Esophagus (tissue), 2 donors: Measurements from ENCODE around the gene IGSF9. TPM values are rescaled to one million over a fixed set of nuclear protein-coding genes. Genes with fewer than 3 reads are reported as not detected.
"Not testable (repeated sequence)": the region's sequence is repeated elsewhere in the genome, so short reads cannot be mapped to it uniquely, and the experiment has no call there.

Experiments used
- H3K27ac ChIP-seq, 2 donors: one replicate each; pipeline ENCODE4 v1.5.1; 2013; ENCODE audit warnings: low read depth in 2 of 2, mild to moderate bottlenecking in 2 of 2, inconsistent platforms in 1 of 2, low read length in 1 of 2, moderate library complexity in 1 of 2
- H3K27me3 ChIP-seq, 2 donors: one replicate each; pipeline ENCODE4 v1.6.1; 2013; ENCODE audit warnings: low read length in 2 of 2, control low read depth in 1 of 2, mild to moderate bottlenecking in 1 of 2; ENCODE audit not compliant: insufficient read depth in 2 of 2, control insufficient read depth in 1 of 2
- H3K36me3 ChIP-seq, 2 donors: one replicate each; pipeline ENCODE4 v1.6.1; 2013; ENCODE audit warnings: low read length in 1 of 2; ENCODE audit not compliant: control insufficient read depth in 2 of 2, insufficient read depth in 2 of 2
- H3K4me1 ChIP-seq, 2 donors: one replicate each; pipeline ENCODE4 v1.6.1; 2013; ENCODE audit warnings: low read length in 1 of 2; ENCODE audit not compliant: control insufficient read depth in 2 of 2, insufficient read depth in 2 of 2
- H3K4me3 ChIP-seq, 2 donors: one replicate each; pipeline ENCODE4 v1.5.1; 2013; ENCODE audit warnings: low read length in 2 of 2, mild to moderate bottlenecking in 2 of 2, low read depth in 1 of 2, moderate library complexity in 1 of 2
- H3K9me3 ChIP-seq, 2 donors: one replicate each; pipeline ENCODE4 v1.6.1; 2013; ENCODE audit warnings: mild to moderate bottlenecking in 2 of 2, low read depth in 1 of 2, low read length in 1 of 2, moderate library complexity in 1 of 2; ENCODE audit not compliant: control insufficient read depth in 2 of 2, insufficient read depth in 1 of 2
- WGBS, 2 donors: extraction: QIAGEN DNeasy Blood & Tissue Kit; methylation state at CpG; one replicate each; pipeline ENCODE4 v1.1.7; 2013; 5-methylcytosine and 5-hydroxymethylcytosine counted together
- polyA plus RNA-seq, 2 donors: library from polyadenylated mRNA; stranded (reverse); fragments of 200-250 nt; gene quantifications; one replicate each; pipeline ENCODE4 v1.2.3, GENCODE V29; 2013
- donor health status: healthy with polysubstance abuse.
- donor health status: Bipolar disorder and iron deficiency.

Gene IGSF9
- polyA plus RNA-seq, 2 donors, result 7.4 to 16.1 TPM

GRCh38 chr1:159902541-159902940, 42.9 kb downstream of the IGSF9 start:
- Histone ChIP-seq H3K27me3 (no peaks in the 10 kb centered on the region), H3K4me1 (peaks cover 0 to 9% of the 10 kb centered on the region in 2 donors), H3K27ac (no peak overlapping the region), H3K36me3 (peaks cover 0 to 3% of the 10 kb centered on the region in 2 donors), H3K9me3 (no peaks in the 10 kb centered on the region), H3K4me3 (no peak overlapping the region)
- 94 to 97% methylated on average over 3 of the region's 3 CpGs for WGBS, 2 donors

GRCh38 chr1:159900755-159901360, 44.6 kb downstream of the IGSF9 start:
- 41 to 59% methylated on average over 2 of the region's 2 CpGs for WGBS, 2 donors
- H3K9me3 ChIP-seq, result no peaks in the 10 kb centered on the region
- peaks cover 0 to 3% of the 10 kb centered on the region in 2 donors for H3K36me3 ChIP-seq
- no peaks in the 10 kb centered on the region for H3K27me3 ChIP-seq
- H3K27ac ChIP-seq, result peak overlapping the region; percentile 61 to 94
- H3K4me3 ChIP-seq, result no peak overlapping the region
- peaks cover 3 to 6% of the 10 kb centered on the region in 2 donors for H3K4me1 ChIP-seq

- WGBS, 2 donors, result 13 to 16% methylated on average over 30 of the region's 30 CpGs
- H3K4me1 ChIP-seq, result peaks cover 3 to 6% of the 10 kb centered on the region in 2 donors
- peak within 1 kb of the TSS in 1 of 2 donors; percentile 13 for H3K4me3 ChIP-seq
- no peaks in the 10 kb centered on the region for H3K9me3 ChIP-seq
- peaks cover 0 to 3% of the 10 kb centered on the region in 2 donors for H3K36me3 ChIP-seq
- H3K27ac ChIP-seq, result peak within 1 kb of the TSS; percentile 93 to 94
- no peaks in the 10 kb centered on the region for H3K27me3 ChIP-seq
These were observed 45.2 kb downstream of the IGSF9 start, which contains the start of gene CFAP45 for GRCh38 chr1:159900086-159900680. Gene CFAP45 (minus strand): TSS chr1:159900165. CDS start chr1:159900098, 67 bp downstream.

- not testable (repeated sequence) for H3K27me3 ChIP-seq
These were observed 45.8 kb downstream of the IGSF9 start for GRCh38 chr1:159899634-159900033.

GRCh38 chr1:159898527-159898926, 46.9 kb downstream of the IGSF9 start:
- peaks cover 3 to 6% of the 10 kb centered on the region in 2 donors for H3K4me1 ChIP-seq
- H3K36me3 ChIP-seq, result peaks cover 0 to 3% of the 10 kb centered on the region in 2 donors
- no peaks in the 10 kb centered on the region for H3K27me3 ChIP-seq
- no peak overlapping the region for H3K27ac ChIP-seq
- no peak overlapping the region for H3K4me3 ChIP-seq
- H3K9me3 ChIP-seq, result no peaks in the 10 kb centered on the region
- 94 to 96% methylated on average over 3 of the region's 3 CpGs for WGBS, 2 donors

More at GRCh38 chr1:159899634-159900033, 45.8 kb downstream of the IGSF9 start:
- H3K9me3 ChIP-seq, H3K4me1 ChIP-seq, H3K36me3 ChIP-seq, H3K4me3 ChIP-seq: not testable (repeated sequence)
- H3K27ac ChIP-seq, result peak overlapping the region; percentile 93 to 94
- WGBS, 2 donors, result 88 to 89% methylated on average over 11 to 12 of the region's 15 CpGs

- no peak overlapping the region for H3K27ac ChIP-seq
- H3K9me3 ChIP-seq, result no peaks in the 10 kb centered on the region
- H3K36me3 ChIP-seq, result peaks cover 0 to 3% of the 10 kb centered on the region in 2 donors
- no peak overlapping the region for H3K4me3 ChIP-seq
- 85 to 87% methylated on average over 3 of the region's 3 CpGs for WGBS, 2 donors
- peaks cover 3 to 6% of the 10 kb centered on the region in 2 donors for H3K4me1 ChIP-seq
- H3K27me3 ChIP-seq, result no peaks in the 10 kb centered on the region
These were observed 47.5 kb downstream of the IGSF9 start for GRCh38 chr1:159897962-159898361.

- H3K27ac ChIP-seq, result no peak overlapping the region
- 37 to 54% methylated on average over 3 of the region's 3 CpGs for WGBS, 2 donors
- H3K4me1 ChIP-seq, result peaks cover 3 to 6% of the 10 kb centered on the region in 2 donors
These were observed 48.9 kb downstream of the IGSF9 start for GRCh38 chr1:159896546-159896930.

GRCh38 chr1:159895836-159896545, 49.4 kb downstream of the IGSF9 start:
- H3K27ac ChIP-seq, result no peak overlapping the region
- no peaks in the 10 kb centered on the region for H3K27me3 ChIP-seq
- H3K9me3 ChIP-seq, result no peaks in the 10 kb centered on the region
- H3K4me3 ChIP-seq, result no peak overlapping the region
- peaks cover 3% of the 10 kb centered on the region in 2 donors for H3K4me1 ChIP-seq
- WGBS, 2 donors, result 72 to 84% methylated on average over 6 of the region's 6 CpGs
- H3K36me3 ChIP-seq, result no peaks in the 10 kb centered on the region

More at GRCh38 chr1:159896546-159896930, 48.9 kb downstream of the IGSF9 start:
- no peaks in the 10 kb centered on the region for H3K9me3 ChIP-seq
- H3K27me3 ChIP-seq, result no peaks in the 10 kb centered on the region
- H3K4me3 ChIP-seq, result no peak overlapping the region
- no peaks in the 10 kb centered on the region for H3K36me3 ChIP-seq

- 77 to 82% methylated on average over 3 of the region's 3 CpGs for WGBS, 2 donors
- no peak overlapping the region for H3K4me3 ChIP-seq
These were observed 50.1 kb downstream of the IGSF9 start for GRCh38 chr1:159895286-159895685.

More at GRCh38 chr1:159895286-159895685, 50.1 kb downstream of the IGSF9 start:
- Histone ChIP-seq H3K27ac (no peak overlapping the region), H3K4me1 (peaks cover 0 to 3% of the 10 kb centered on the region in 2 donors), H3K27me3 (no peaks in the 10 kb centered on the region), H3K36me3 (no peaks in the 10 kb centered on the region), H3K9me3 (no peaks in the 10 kb centered on the region)
